ENCODE data around the gene TPRA1. TPM values are rescaled to one million over a fixed set of nuclear protein-coding genes. Genes with fewer than 3 reads are reported as not detected.

Gene TPRA1
- total RNA-seq, 4 donors from 2014 or later = 19.9 to 43.1 (median 33.1) TPM

DNA sequence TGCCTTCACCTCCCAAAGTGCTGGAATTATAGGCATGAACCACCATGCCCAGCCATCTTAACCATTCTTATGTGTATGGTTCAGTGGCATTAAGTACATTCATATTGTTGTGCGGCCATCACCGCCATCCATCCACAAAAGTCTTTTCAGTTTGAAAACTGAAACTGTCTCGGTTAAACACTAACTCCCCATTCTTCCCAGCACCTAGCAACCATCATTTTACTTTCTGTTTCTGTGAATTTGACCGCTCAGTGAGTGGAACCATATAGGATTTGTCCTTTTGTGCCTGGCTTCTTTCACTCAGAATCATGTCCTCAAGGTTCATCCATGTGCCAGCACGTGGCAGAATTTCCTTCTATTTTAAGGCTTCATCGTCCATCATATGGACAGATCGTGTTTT, 13.5 kb upstream of the TPRA1 start:
- intact Hi-C loops (cut with DNase I) = no loop called here
- H3K27me3 ChIP-seq = no peaks in the 10 kb centered on the region

DNA sequence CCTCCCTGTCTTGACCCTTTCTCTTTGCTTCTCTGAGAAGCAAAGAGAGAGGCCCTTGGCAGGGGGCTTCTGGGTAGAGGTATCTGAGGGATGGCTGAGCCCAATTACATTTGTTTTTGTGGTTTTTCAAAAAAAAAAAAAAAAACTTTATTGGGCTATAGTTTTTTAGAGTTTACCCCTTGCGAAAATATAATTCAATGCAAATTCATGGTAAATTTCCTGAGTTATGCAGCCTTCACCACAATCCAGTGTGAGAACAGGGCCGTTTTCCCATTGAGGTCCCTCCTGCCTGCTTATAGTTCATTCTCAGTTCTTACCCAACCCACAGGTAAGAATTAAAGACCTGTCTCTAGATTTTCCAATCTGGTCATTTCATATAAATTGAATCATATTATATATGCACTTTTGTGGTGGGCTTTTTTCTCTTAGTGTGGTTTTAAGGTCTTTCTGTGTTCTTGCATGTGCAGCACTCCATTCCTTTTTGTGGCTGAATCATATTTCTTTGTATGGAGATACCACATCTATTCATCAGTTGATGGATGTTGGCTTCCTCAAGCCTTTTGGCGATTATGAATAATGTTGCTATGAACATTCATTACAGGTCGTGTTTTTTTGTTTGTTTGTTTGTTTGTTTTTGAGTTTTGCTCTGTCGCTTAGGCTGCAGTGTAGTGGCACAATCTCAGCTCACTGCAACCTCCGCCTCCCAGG, 10.4 kb upstream of the TPRA1 start:
- H3K27me3 ChIP-seq = no peaks in the 10 kb centered on the region
- no peak overlapping the region for H3K27ac ChIP-seq (replicated peaks in 1 of 4)
- intact Hi-C loops (cut with DNase I) = no loop called here
- peaks cover 0 to 22% (median 10%) of the 10 kb centered on the region in 4 donors for H3K36me3 ChIP-seq
- no peak overlapping the region for H3K4me3 ChIP-seq
- no peak for DNase-seq (ENCODE audit: extremely low spot score)
- TF ChIP-seq EP300 (IDR thresholded peaks at IDR 0.05) (no peak), CTCF (IDR thresholded peaks at IDR 0.05) (no peak), POLR2AphosphoS5 (IDR thresholded peaks at IDR 0.05) (no peak), POLR2A (IDR thresholded peaks at IDR 0.05; ENCODE audit: low read depth) (no peak)
- 85% methylated on average over 6 of the region's 6 CpGs for WGBS
- H3K9me3 ChIP-seq = no peaks in the 10 kb centered on the region
- H3K4me1 ChIP-seq = peaks cover 8 to 19% (median 16%) of the 10 kb centered on the region in 4 donors

More for the DNA sequence above, 13.5 kb upstream of the TPRA1 start:
- Histone ChIP-seq H3K36me3 (peaks cover 8 to 53% (median 27%) of the 10 kb centered on the region in 4 donors), H3K9me3 (no peaks in the 10 kb centered on the region), H3K4me3 (no peak overlapping the region), H3K27ac (replicated peaks in 1 of 4) (no peak overlapping the region), H3K4me1 (peaks cover 0 to 4% (median 1%) of the 10 kb centered on the region in 4 donors)
- no peak for DNase-seq (ENCODE audit: extremely low spot score)
- 90% methylated on average over 7 of the region's 7 CpGs for WGBS
- TF ChIP-seq CTCF (IDR thresholded peaks at IDR 0.05) (no peak), POLR2AphosphoS5 (IDR thresholded peaks at IDR 0.05) (no peak), EP300 (IDR thresholded peaks at IDR 0.05) (no peak)

DNA sequence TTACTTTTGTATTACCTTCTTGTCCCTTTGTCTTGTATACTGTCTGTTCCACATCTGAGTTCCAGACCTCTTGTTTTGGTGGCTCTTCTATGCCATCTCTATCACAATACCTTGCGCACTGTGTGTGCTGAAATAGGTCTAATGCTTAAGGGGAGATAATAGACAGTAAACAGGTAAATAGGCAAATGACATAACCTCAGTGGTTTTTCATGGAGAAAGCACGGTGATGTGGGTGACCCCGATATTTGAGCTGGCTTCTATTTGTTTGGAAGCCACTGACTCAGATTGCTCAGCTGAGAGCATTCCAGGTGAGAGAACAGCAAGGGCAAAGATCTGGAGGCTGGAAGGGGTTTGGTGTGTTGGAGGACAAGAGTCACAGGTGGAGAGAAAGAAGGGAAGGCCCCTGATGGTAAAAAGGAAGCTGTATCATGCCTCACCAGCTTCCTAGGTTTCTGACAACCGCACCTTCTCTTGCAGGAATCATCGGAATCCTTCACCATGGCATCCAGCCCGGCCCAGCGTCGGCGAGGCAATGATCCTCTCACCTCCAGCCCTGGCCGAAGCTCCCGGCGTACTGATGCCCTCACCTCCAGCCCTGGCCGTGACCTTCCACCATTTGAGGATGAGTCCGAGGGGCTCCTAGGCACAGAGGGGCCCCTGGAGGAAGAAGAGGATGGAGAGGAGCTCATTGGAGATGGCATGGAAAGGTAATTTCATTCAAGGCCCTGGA, 8.5 kb upstream of the TPRA1 start:
- H3K9me3 ChIP-seq = no peaks in the 10 kb centered on the region
- peaks cover 0 to 4% (median 0%) of the 10 kb centered on the region in 4 donors for H3K36me3 ChIP-seq
- H3K27me3 ChIP-seq = no peaks in the 10 kb centered on the region
- intact Hi-C loops (cut with DNase I) = no loop called here
- 67% methylated on average over 14 of the region's 14 CpGs for WGBS
- no peak for TF ChIP-seq EP300 (IDR thresholded peaks at IDR 0.05)
- TF ChIP-seq POLR2A (IDR thresholded peaks at IDR 0.05; ENCODE audit: low read depth) = no peak
- no peak for TF ChIP-seq POLR2AphosphoS5 (IDR thresholded peaks at IDR 0.05)
- TF ChIP-seq CTCF (IDR thresholded peaks at IDR 0.05) = no peak
- peaks cover 8 to 19% (median 16%) of the 10 kb centered on the region in 4 donors for H3K4me1 ChIP-seq
- DNase-seq (ENCODE audit: extremely low spot score) = no peak
- H3K4me3 ChIP-seq = peak overlapping the region; percentile 63 to 66 (median 65)
- H3K27ac ChIP-seq (replicated peaks in 1 of 4) = peak overlapping the region; percentile 71 to 84 (median 73)

- WGBS = 72% methylated on average over 12 of the region's 12 CpGs
- intact Hi-C loops (cut with DNase I) = no loop called here
- Histone ChIP-seq H3K9me3 (no peaks in the 10 kb centered on the region), H3K27me3 (no peaks in the 10 kb centered on the region), H3K4me1 (peaks cover 8 to 19% (median 16%) of the 10 kb centered on the region in 4 donors), H3K27ac (replicated peaks in 1 of 4) (peak overlapping the region in 1 of 4 donors; percentile 74), H3K36me3 (peaks cover 0 to 4% (median 0%) of the 10 kb centered on the region in 4 donors), H3K4me3 (peak overlapping the region in 3 of 4 donors; percentile 63 to 66 (median 65))
- no peak for DNase-seq (ENCODE audit: extremely low spot score)
- no peak for TF ChIP-seq CTCF (IDR thresholded peaks at IDR 0.05)
These were observed 6.7 kb upstream of the TPRA1 start for GRCh38 chr3:127597020-127597771.

Measured in esophagus muscularis mucosa (tissue), 4 donors.